Stimulated activated CD4-positive, alpha-beta T cell treated with anti-CD3 and anti-CD28 coated beads, TNF-alpha, amount 100 ng/mL, for 24 hours (primary cell): ENCODE data around the gene HK2.
A peak's percentile ranks its signal among the peaks of the same experiment; 100 is the strongest.
"Not testable (repeated sequence)": the region's sequence is repeated elsewhere in the genome, so short reads cannot be mapped to it uniquely, and the experiment has no call there.

ENCODE experiments used
- DNase-seq, 3 experiments: peaks; one replicate each; pipeline ENCODE4 v3.0.0-alpha.2; 2020; ENCODE audit warnings: low read depth in 3 of 3

The HK2 gene

GRCh38 chr2:74895001-74895400, 61.1 kb downstream of the HK2 start:
- DNase-seq = no peak

- DNase-seq = no peak
Observed at GRCh38 chr2:74896232-74896631, 62.3 kb downstream of the HK2 start.

- DNase-seq = not testable (repeated sequence)
Observed at GRCh38 chr2:74900225-74900624, 66.3 kb downstream of the HK2 start.

GRCh38 chr2:74902281-74902860, 68.4 kb downstream of the HK2 start:
- no peak for DNase-seq

- no peak for DNase-seq
Observed at GRCh38 chr2:74906395-74906794, 72.5 kb downstream of the HK2 start.

- DNase-seq = not testable (repeated sequence)
Observed at GRCh38 chr2:74907560-74907959, 73.6 kb downstream of the HK2 start.

GRCh38 chr2:74908748-74909444, 75.0 kb downstream of the HK2 start:
- no peak for DNase-seq

- no peak for DNase-seq
Observed at GRCh38 chr2:74910245-74910644, 76.3 kb downstream of the HK2 start.

- no peak for DNase-seq
Observed at GRCh38 chr2:74911061-74911460, 77.1 kb downstream of the HK2 start.

- peak in 1 of 3 experiments; percentile 40 for DNase-seq
Observed at GRCh38 chr2:74915743-74916142, 81.8 kb downstream of the HK2 start.

GRCh38 chr2:74916394-74916793, 82.5 kb downstream of the HK2 start:
- no peak for DNase-seq

- no peak for DNase-seq
Observed at GRCh38 chr2:74917702-74918619, 84.0 kb downstream of the HK2 start.

GRCh38 chr2:74919827-74920226, 85.9 kb downstream of the HK2 start:
- peak; percentile 52 to 68 (median 57) for DNase-seq

GRCh38 chr2:74921236-74921736, 87.4 kb downstream of the HK2 start:
- no peak for DNase-seq

GRCh38 chr2:74922592-74923227, 88.8 kb downstream of the HK2 start:
- DNase-seq = no peak

- no peak for DNase-seq
Observed at GRCh38 chr2:74924463-74925265, 90.7 kb downstream of the HK2 start.

- no peak for DNase-seq
Observed at GRCh38 chr2:74925361-74925786, 91.4 kb downstream of the HK2 start.

- no peak for DNase-seq
Observed at GRCh38 chr2:74927621-74928020, 93.7 kb downstream of the HK2 start.

- no peak for DNase-seq
Observed at GRCh38 chr2:74930811-74931486, 97.0 kb downstream of the HK2 start.

- DNase-seq = no peak
Observed at GRCh38 chr2:74931940-74932339, 98.0 kb downstream of the HK2 start.
